ENCODE measurements around the gene CACNA1H. TPM values are rescaled to one million over a fixed set of nuclear protein-coding genes. Genes with fewer than 3 reads are reported as not detected.

Gene CACNA1H
- total RNA-seq, 1 experiment from 2014 or later: 24.3 TPM

DNA sequence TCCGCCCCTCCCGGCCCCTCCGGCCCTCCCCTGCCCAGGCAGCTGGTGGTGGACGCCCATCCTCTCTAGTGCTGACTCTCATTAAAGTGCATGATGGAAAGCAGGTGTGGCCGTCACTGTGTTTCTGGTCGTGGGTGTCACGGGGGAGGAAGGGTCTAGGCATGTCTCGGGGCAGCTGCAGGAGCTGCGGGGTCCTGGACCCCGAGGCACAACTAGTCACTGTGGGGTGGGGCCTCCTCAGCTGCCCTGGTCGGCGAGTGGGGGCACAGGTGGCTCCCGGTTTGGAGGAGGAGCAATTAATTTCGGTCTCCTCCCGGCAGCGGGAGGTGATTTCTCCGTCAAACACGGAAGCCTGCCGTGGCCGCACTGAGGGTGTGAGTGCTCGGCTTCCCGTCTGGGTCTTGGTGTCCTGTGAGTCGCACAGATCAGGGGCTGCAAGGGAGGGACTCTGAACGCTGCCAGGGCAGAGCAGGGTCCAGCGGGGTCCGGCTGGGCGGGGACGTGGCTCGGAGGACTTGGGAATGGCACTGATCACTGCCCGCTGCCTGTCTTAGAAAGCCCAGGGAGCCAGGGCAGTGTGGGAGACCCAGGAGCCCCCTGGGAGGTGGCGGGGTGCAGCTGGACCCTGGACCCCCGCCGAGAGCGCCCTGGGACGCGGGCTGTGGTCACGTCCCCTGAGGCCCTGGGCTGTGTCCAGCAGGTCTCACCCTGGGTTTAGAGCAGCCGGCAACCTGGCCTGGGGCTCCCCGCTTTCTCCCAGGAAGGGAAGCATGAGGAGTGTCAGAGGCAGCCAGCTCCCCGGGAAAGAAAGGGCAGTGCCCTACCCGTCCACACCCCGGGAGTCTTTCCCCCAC, 106.2 kb downstream of the CACNA1H start (continued):
- TF ChIP-seq, protein P1, sequence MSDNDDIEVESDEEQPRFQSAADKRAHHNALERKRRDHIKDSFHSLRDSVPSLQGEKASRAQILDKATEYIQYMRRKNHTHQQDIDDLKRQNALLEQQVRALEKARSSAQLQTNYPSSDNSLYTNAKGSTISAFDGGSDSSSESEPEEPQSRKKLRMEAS (IDR thresholded peaks at IDR 0.05): no peak
- TF ChIP-seq ZFX (IDR thresholded peaks at IDR 0.05) (no peak), CEBPB (IDR thresholded peaks at IDR 0.05; ENCODE audit: low read depth) (no peak), SP1 (IDR thresholded peaks at IDR 0.05; ENCODE audit: low read depth) (no peak), ELF1 (IDR thresholded peaks at IDR 0.05; ENCODE audit: borderline replicate concordance, low read depth) (no peak), RAD21 (IDR thresholded peaks at IDR 0.05; ENCODE audit: low read depth) (no peak), POLR2A (IDR thresholded peaks at IDR 0.05; ENCODE audit: borderline replicate concordance, extremely low read depth, insufficient read depth, insufficient read length) (no peak), EZH2phosphoT487 (IDR thresholded peaks at IDR 0.05; ENCODE audit: borderline replicate concordance) (no peak)

DNA sequence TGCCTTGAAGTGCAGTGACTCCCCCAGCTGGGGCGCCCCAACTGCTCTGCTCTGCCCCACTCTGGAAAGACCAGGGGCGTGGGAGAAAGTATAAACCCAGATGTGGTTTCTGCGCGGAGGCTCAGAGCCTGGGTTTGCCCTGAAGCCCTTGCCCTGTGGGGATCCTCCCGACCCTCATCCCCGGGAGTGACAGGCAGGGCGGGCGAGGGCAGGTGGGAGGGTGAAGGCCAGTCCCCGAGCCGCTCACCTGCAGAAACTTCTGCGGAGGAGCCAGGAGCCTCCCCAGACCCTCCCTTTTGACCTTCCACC, 106.8 kb downstream of the CACNA1H start:
- Histone ChIP-seq H3K9me3 (ENCODE audit: control insufficient read depth in 1 of 2, insufficient read depth in 1 of 2, low read depth in 1 of 2, low read length in 2 of 2) (no peaks in the 10 kb centered on the region; a peak in 1 of 4 replicates), H2AFZ (ENCODE audit: low read depth, low read length, poor library complexity, severe bottlenecking) (no peak overlapping the region), H3K4me3 (replicated peaks in 1 of 2; ENCODE audit: low read depth in 1 of 2, low read length in 2 of 2) (no peak overlapping the region), H3K9ac (ENCODE audit: low read length) (no peak overlapping the region), H3K4me1 (ENCODE audit: control insufficient read depth in 1 of 2, insufficient read depth in 2 of 2, low read length in 2 of 2) (peaks cover 4 to 13% of the 10 kb centered on the region in 2 experiments; a peak in 3 of 4 replicates), H3K27ac (ENCODE audit: low read depth, low read length) (no peak overlapping the region), H3K9me2 (ENCODE audit: insufficient read depth) (no peaks in the 10 kb centered on the region), H3K4me2 (ENCODE audit: low read length) (no peak overlapping the region), H4K20me1 (ENCODE audit: insufficient read depth) (no peaks in the 10 kb centered on the region), H3K27me3 (ENCODE audit: insufficient read depth, low read length) (peaks cover 4% of the 10 kb centered on the region; the same call in 1 of the 2 replicates), H3K79me2 (ENCODE audit: insufficient read depth, low read length) (no peaks in the 10 kb centered on the region), H3K36me3 (ENCODE audit: control insufficient read depth in 1 of 2, insufficient read depth in 2 of 2, low read length in 2 of 2) (no peaks in the 10 kb centered on the region)
- RAD21 ChIA-PET (ENCODE audit: low non-redundant PET in 1 of 2, low total read pairs in 2 of 2, uncharacterized antibody in 2 of 2, unreplicated experiment in 2 of 2): no interaction called here
- no peak for ATAC-seq
- CTCF ChIA-PET: no interaction called here
- intact Hi-C loops (cut with micrococcal nuclease): no loop called here
- no TSS peak for BruUV-seq (replicated peaks)
- no peak for DNase-seq (ENCODE audit: low read depth, low spot score)
- POLR2A ChIA-PET: no interaction called here
- no peak for TF ChIP-seq TCF7L2 (IDR thresholded peaks at IDR 0.05; ENCODE audit: borderline replicate concordance, extremely low read depth, insufficient read depth, insufficient read length)
- no peak for TF ChIP-seq CEBPB (IDR thresholded peaks at IDR 0.05; ENCODE audit: low read depth)
- TF ChIP-seq POLR2A (IDR thresholded peaks at IDR 0.05; ENCODE audit: borderline replicate concordance, extremely low read depth, insufficient read depth, insufficient read length): no peak
- TF ChIP-seq EZH2phosphoT487 (IDR thresholded peaks at IDR 0.05; ENCODE audit: borderline replicate concordance): no peak
- no peak for TF ChIP-seq SP1 (IDR thresholded peaks at IDR 0.05; ENCODE audit: low read depth)
- no peak for TF ChIP-seq ZFX (IDR thresholded peaks at IDR 0.05)
- TF ChIP-seq, protein P2, sequence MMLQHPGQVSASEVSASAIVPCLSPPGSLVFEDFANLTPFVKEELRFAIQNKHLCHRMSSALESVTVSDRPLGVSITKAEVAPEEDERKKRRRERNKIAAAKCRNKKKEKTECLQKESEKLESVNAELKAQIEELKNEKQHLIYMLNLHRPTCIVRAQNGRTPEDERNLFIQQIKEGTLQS (IDR thresholded peaks at IDR 0.05): no peak
- TF ChIP-seq POLR2AphosphoS5 (IDR thresholded peaks at IDR 0.05; ENCODE audit: low read depth, low read length): no peak
- TF ChIP-seq, protein P3, sequence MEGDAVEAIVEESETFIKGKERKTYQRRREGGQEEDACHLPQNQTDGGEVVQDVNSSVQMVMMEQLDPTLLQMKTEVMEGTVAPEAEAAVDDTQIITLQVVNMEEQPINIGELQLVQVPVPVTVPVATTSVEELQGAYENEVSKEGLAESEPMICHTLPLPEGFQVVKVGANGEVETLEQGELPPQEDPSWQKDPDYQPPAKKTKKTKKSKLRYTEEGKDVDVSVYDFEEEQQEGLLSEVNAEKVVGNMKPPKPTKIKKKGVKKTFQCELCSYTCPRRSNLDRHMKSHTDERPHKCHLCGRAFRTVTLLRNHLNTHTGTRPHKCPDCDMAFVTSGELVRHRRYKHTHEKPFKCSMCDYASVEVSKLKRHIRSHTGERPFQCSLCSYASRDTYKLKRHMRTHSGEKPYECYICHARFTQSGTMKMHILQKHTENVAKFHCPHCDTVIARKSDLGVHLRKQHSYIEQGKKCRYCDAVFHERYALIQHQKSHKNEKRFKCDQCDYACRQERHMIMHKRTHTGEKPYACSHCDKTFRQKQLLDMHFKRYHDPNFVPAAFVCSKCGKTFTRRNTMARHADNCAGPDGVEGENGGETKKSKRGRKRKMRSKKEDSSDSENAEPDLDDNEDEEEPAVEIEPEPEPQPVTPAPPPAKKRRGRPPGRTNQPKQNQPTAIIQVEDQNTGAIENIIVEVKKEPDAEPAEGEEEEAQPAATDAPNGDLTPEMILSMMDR (IDR thresholded peaks at IDR 0.05 in 2 of 3, conservative IDR thresholded peaks at IDR 0.05 in 1 of 3; ENCODE audit: borderline replicate concordance in 1 of 3, insufficient read depth in 1 of 3, low read depth in 2 of 3, low read length in 2 of 3): no peak
- TF ChIP-seq YY1 (IDR thresholded peaks at IDR 0.05; ENCODE audit: extremely low read depth, insufficient replicate concordance, low read depth, low read length): no peak
- no peak for TF ChIP-seq EGR1 (IDR thresholded peaks at IDR 0.05; ENCODE audit: low read depth)
- TF ChIP-seq SRF (IDR thresholded peaks at IDR 0.05; ENCODE audit: low read depth): no peak
- TF ChIP-seq FOSL1 (IDR thresholded peaks at IDR 0.05; ENCODE audit: low read depth): no peak
- TF ChIP-seq SIN3A (IDR thresholded peaks at IDR 0.05; ENCODE audit: low read depth): no peak
- TF ChIP-seq EZH2 (IDR thresholded peaks at IDR 0.05): no peak
- TF ChIP-seq, protein P4, sequence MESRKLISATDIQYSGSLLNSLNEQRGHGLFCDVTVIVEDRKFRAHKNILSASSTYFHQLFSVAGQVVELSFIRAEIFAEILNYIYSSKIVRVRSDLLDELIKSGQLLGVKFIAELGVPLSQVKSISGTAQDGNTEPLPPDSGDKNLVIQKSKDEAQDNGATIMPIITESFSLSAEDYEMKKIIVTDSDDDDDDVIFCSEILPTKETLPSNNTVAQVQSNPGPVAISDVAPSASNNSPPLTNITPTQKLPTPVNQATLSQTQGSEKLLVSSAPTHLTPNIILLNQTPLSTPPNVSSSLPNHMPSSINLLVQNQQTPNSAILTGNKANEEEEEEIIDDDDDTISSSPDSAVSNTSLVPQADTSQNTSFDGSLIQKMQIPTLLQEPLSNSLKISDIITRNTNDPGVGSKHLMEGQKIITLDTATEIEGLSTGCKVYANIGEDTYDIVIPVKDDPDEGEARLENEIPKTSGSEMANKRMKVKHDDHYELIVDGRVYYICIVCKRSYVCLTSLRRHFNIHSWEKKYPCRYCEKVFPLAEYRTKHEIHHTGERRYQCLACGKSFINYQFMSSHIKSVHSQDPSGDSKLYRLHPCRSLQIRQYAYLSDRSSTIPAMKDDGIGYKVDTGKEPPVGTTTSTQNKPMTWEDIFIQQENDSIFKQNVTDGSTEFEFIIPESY (IDR thresholded peaks at IDR 0.05; ENCODE audit: extremely low read depth, insufficient replicate concordance, low read length): no peak
- no peak for TF ChIP-seq RAD21 (IDR thresholded peaks at IDR 0.05; ENCODE audit: low read depth)
